Measurements from ENCODE around the gene SASS6. TPM values are rescaled to one million over a fixed set of nuclear protein-coding genes. Genes with fewer than 3 reads are reported as not detected.

Gene SASS6
- polyA plus RNA-seq, 1 donor (not counting 4 experiments of a cell fraction or from before 2014, with no cell fraction given): 2.5 TPM

DNA sequence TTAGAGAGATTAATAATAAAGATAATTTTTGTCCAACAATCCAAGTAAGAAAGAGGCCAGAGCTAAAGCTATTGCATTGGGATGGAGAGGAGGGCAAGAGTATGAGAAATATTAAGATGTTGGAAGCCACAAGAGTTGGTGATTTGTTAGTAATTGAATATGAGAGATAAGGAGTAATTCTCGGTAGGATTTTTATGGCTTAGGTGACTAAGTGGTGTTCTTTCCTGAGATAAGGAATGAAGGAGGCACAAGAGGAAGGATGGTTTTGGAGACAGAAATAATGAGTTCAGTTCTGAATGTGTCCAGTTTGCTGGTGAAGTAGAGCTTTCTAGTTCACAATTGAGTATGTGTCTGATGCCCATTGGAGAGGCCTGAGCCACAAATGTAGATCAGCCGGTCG lies 9.6 kb upstream of the SASS6 start:
- Histone ChIP-seq H4K20me1 (ENCODE audit: control insufficient read depth, extremely low read depth, insufficient read depth, low read length) (no peaks in the 10 kb centered on the region), H3K36me3 (ENCODE audit: control insufficient read depth in 2 of 2, extremely low read depth in 1 of 2, insufficient read depth in 2 of 2, low read length in 2 of 2) (peaks cover 14 to 21% of the 10 kb centered on the region in 2 experiments), H3K4me1 (ENCODE audit: control insufficient read depth, extremely low read depth, insufficient read depth, low read length) (no peaks in the 10 kb centered on the region), H3K4me2 (ENCODE audit: control insufficient read depth, extremely low read depth, insufficient read depth, low read depth, low read length) (no peak overlapping the region), H3K9me1 (ENCODE audit: control insufficient read depth, extremely low read depth, insufficient read depth, low read length) (no peaks in the 10 kb centered on the region), H3K9ac (ENCODE audit: control insufficient read depth, extremely low read depth, insufficient read depth, low read length) (no peak overlapping the region), H3K79me2 (ENCODE audit: control insufficient read depth, insufficient read depth, low read length) (no peaks in the 10 kb centered on the region), H2AFZ (ENCODE audit: control insufficient read depth, low read length) (no peak overlapping the region), H3K9me3 (ENCODE audit: control insufficient read depth, low read depth, low read length) (no peaks in the 10 kb centered on the region), H3K27me3 (ENCODE audit: control insufficient read depth, extremely low read depth, insufficient read depth, low read length) (no peaks in the 10 kb centered on the region), H3K4me3 (ENCODE audit: control insufficient read depth in 2 of 3, extremely low read depth in 1 of 3, insufficient read depth in 2 of 3, low read depth in 1 of 3, low read length in 3 of 3) (no peak overlapping the region), H3K27ac (ENCODE audit: control insufficient read depth, insufficient read depth, low read length) (no peak overlapping the region)
- TF ChIP-seq EZH2 (IDR thresholded peaks at IDR 0.05; ENCODE audit: low read length): no peak
- TF ChIP-seq, protein P1, sequence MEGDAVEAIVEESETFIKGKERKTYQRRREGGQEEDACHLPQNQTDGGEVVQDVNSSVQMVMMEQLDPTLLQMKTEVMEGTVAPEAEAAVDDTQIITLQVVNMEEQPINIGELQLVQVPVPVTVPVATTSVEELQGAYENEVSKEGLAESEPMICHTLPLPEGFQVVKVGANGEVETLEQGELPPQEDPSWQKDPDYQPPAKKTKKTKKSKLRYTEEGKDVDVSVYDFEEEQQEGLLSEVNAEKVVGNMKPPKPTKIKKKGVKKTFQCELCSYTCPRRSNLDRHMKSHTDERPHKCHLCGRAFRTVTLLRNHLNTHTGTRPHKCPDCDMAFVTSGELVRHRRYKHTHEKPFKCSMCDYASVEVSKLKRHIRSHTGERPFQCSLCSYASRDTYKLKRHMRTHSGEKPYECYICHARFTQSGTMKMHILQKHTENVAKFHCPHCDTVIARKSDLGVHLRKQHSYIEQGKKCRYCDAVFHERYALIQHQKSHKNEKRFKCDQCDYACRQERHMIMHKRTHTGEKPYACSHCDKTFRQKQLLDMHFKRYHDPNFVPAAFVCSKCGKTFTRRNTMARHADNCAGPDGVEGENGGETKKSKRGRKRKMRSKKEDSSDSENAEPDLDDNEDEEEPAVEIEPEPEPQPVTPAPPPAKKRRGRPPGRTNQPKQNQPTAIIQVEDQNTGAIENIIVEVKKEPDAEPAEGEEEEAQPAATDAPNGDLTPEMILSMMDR (optimal IDR thresholded peaks at IDR 0.05 in 1 of 3, IDR thresholded peaks at IDR 0.05 in 1 of 3, conservative IDR thresholded peaks at IDR 0.05 in 1 of 3; ENCODE audit: extremely low read depth in 1 of 3, insufficient read depth in 2 of 3, low read length in 3 of 3): no peak
- DNase-seq (ENCODE audit: low read depth, low spot score): no peak
- no peak for FAIRE-seq
- dilution Hi-C loops (cut with MboI; ENCODE audit: extremely low pct_ligation_motif_present, low sequenced_read_pairs): no loop called here

DNA sequence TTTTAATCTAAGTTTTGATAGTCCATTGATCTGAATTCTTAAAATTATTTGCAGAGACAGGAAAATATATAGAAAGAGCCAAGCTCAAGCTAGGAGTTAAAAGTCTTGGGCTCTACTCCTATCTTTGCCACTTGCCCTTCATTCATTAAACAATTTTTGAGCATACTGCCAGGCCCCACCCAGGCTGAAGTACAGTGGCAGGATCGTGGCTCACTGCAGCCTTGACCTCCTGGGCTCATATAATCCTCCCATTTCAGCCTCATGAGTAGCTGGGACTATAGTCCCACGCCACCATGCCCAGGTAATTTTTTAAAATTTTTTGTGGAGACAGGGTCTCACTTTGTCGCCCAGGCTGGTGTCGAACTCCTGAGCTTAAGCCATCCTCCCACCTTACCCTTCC lies 8.5 kb upstream of the SASS6 start:
- Histone ChIP-seq H3K79me2 (ENCODE audit: control insufficient read depth, insufficient read depth, low read length) (no peaks in the 10 kb centered on the region), H3K27ac (ENCODE audit: control insufficient read depth, insufficient read depth, low read length) (no peak overlapping the region), H3K27me3 (ENCODE audit: control insufficient read depth, extremely low read depth, insufficient read depth, low read length) (no peaks in the 10 kb centered on the region), H3K36me3 (ENCODE audit: control insufficient read depth in 2 of 2, extremely low read depth in 1 of 2, insufficient read depth in 2 of 2, low read length in 2 of 2) (peaks cover 14 to 21% of the 10 kb centered on the region in 2 experiments), H3K4me1 (ENCODE audit: control insufficient read depth, extremely low read depth, insufficient read depth, low read length) (no peaks in the 10 kb centered on the region), H3K9me1 (ENCODE audit: control insufficient read depth, extremely low read depth, insufficient read depth, low read length) (no peaks in the 10 kb centered on the region), H3K4me3 (ENCODE audit: control insufficient read depth in 2 of 3, extremely low read depth in 1 of 3, insufficient read depth in 2 of 3, low read depth in 1 of 3, low read length in 3 of 3) (no peak overlapping the region), H4K20me1 (ENCODE audit: control insufficient read depth, extremely low read depth, insufficient read depth, low read length) (no peaks in the 10 kb centered on the region), H3K4me2 (ENCODE audit: control insufficient read depth, extremely low read depth, insufficient read depth, low read depth, low read length) (no peak overlapping the region), H3K9ac (ENCODE audit: control insufficient read depth, extremely low read depth, insufficient read depth, low read length) (no peak overlapping the region), H2AFZ (ENCODE audit: control insufficient read depth, low read length) (no peak overlapping the region), H3K9me3 (ENCODE audit: control insufficient read depth, low read depth, low read length) (no peaks in the 10 kb centered on the region)
- FAIRE-seq (no peak), DNase-seq (ENCODE audit: low read depth, low spot score) (no peak)
- dilution Hi-C loops (cut with MboI; ENCODE audit: extremely low pct_ligation_motif_present, low sequenced_read_pairs): no loop called here
- TF ChIP-seq EZH2 (IDR thresholded peaks at IDR 0.05; ENCODE audit: low read length): no peak
- TF ChIP-seq, protein P1 (optimal IDR thresholded peaks at IDR 0.05 in 1 of 3, IDR thresholded peaks at IDR 0.05 in 1 of 3, conservative IDR thresholded peaks at IDR 0.05 in 1 of 3; ENCODE audit: extremely low read depth in 1 of 3, insufficient read depth in 2 of 3, low read length in 3 of 3): no peak

All from keratinocyte (primary cell).